HG03575 (cell line): ENCODE results near the gene CACNA1C.

Experiments
- ATAC-seq: cut with Tn5 transposase; IDR thresholded peaks from one replicate; pipeline ENCODE4 v1.9.1; 2021; ENCODE audit not compliant: unreplicated experiment, insufficient number of reproducible peaks, low FRiP score; ENCODE audit errors: extremely low read depth

Gene CACNA1C

DNA sequence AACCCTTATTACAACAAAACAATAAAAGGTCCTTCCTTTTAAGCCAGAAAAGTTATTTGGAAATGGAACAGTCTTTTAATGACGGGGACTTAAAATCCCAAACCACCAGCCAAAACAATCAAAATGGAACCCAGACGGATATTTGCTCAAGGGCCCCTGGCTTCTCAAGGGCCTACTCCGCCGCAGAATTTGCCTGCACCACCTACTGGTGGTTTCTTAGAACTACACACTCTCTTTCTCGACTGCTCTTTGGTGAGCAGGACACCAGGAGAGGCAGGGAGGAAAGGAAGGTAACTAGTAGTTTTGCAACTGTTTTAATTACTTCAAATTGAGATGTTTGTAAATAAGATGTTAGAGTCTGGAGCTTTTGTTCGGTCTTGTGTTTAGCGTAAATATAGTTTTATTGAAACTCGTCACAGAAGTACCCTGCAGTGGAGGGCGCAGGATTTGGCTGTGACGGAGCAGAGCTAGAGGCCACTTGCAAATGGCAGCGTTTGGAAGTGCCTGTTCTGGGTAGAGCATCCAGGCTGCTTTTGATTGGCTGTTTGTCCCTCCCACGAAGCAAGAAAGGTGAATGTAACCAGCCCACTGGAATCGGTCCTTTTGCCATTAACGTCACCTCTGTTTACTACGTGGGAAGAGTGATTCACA lies 238.5 kb downstream of the CACNA1C start:
- no peak for ATAC-seq

DNA sequence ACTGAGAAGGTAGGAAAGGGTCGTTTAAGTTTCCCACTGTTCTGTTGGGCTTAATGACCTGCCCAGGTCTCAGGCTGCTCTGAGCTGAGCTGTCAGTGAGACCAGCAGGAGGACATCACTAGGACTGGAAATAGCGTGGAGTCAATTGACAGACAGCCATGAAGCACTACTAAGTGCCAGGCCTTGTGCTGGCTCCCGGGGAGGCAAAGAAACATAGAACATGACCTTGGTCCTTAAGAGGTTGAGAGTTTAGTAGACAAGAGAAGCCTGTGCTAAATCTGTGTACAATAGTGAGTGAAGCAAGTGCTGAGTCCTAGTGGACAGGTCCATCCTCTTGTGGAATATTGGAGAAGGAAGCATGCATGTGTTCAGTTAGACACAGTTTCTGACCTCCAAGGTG lies 239.2 kb downstream of the CACNA1C start:
- no peak for ATAC-seq

DNA sequence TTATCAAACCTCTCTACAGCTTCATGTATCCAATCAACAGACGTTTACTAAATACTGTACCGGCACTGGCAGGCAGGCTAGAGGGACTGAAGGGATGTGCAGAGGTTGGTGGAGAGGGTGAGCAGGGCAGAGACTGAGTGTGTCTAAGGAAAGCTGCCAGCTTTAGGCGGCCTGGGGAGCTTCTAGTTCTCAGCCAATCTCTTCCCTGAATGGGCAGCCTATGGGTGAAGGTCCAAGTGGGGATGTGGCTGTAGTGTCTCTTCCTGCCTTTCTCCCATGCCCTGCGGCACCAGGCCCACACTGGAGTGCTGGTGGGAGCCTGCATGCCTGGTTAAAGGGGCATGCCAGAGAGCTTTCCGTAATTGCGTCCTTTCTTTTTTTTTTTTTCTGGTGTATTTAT lies 239.8 kb downstream of the CACNA1C start:
- no peak for ATAC-seq

DNA sequence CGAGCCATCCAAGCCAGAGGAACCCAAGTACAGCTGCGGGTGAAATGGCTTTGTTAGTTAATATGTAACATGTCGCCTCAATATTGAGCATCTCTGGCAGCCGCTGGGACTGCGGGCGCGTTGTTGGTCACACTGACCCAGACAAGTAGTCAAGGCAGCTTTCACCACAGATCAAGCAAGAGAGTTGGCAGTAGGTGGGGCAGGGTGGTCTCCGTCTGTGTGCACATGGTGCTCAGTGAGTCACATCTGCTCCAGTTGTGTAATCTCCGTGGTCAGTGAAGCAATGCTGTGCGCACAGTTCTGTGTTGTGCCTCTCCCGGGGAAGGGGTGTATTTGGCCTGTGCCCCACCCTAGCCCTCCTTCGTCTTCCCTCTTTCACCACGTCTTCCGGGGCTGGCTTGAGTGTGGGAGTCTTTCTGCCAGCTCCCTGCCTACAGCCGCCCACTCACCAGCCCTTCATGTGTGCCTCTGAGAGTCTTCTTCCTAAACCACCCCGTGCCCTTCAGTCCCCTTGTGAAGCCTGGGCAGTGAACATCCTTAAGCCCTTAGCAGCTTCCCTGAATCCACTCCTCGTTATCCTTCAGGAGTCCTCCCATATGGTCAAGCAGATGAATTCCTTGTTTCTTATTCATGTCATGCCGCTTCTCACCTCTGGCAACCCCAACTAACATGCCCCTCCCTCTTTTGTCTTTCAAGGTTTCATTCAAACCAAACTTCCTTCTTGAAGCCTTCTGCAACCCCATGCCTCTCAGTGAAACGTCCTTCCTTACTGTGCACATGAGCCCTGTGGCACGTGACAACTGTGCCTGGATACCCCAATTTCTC lies 242.1 kb downstream of the CACNA1C start:
- ATAC-seq: no peak

DNA sequence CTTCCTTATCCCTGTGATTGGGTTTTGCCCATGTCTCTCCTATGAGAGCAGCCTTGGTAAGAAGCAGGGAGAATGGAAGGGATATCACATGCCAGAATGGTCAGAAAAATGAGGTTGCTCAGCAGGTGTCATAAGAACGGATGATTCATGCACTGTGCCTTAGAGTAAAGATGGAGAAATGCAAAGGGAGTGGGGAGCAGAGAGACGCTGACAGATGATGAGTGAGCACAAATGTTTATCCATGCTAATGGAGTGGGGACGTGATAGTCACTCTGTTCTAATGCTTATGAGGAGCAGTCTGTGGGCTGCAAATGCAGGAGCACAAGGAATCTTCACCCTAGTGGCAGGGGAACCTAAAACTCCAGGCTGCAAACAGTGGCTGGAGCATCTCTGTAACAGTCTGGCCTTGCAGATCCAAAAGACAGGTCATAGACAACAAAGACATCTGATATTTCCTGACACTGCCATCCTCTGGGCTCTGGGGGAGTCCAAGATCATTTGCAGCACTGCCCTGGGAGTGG lies 243.2 kb downstream of the CACNA1C start:
- ATAC-seq: no peak

DNA sequence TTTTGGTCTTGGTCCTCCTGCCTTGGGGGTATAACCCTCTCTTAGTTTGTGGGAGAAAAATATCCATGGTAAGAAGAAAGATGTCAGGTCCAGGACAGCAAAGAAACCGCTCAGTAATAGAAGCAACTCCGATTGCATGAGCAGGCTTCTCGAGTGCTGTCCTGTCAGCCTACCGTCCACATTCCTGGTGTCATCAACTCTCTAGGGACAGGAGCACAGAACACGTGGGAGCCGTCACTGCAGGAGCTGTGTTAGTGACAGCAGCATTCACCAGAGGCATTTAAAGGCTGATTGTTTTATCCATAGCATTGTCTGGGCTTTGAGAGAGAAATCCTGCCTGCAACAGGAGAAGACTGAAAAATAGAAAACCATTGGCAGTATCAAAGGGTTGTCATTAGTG lies 244.2 kb downstream of the CACNA1C start:
- ATAC-seq: no peak

DNA sequence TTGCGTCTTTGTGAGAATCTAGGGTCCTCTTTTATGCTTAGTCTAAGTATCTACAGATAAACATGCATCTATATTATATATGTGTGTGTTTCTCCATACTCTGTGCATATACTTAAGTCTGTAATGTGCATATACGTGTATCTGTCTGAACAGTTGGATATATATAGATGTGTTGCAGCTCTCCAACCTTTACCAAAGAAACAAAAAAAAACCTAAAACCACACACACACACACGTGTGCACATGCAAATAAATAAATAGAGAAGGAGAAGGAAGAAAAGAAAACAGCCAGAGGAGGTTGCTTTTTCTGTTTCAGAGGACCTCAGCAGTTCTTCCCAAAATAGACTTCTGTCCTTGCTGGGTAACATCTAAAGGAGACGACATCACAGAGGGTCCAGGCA lies 244.9 kb downstream of the CACNA1C start:
- no peak for ATAC-seq

DNA sequence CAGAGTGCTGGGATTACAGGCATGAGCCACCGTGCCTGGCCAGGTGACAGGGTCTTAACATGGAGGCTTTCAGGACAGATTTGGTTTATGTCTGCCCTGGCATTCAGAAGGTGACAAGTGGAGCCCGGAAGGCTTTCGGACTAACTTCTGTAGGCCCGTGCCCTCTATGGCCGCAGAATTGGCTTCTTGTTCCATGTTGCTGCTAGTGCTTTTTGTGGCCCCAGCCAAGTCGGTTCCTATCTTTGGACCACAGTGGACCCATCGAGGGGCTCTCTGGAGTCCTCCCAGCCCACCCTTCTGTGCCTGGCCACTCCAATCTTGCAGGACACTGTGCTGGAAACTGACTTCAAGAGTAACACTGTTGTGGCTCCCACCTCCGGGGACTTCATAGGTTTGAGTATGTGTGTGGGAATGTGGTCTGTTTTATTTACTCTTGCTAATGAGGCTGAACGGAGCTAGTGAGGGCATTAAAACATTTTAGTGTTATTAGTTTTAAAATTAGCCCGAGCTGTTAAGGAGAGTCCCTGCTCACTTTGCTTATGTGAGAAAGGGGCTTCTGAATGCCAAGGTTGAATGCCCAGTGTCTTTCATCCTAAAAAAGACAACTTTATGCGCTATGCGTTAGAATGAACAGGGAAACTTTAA lies 245.9 kb downstream of the CACNA1C start:
- ATAC-seq: no peak

DNA sequence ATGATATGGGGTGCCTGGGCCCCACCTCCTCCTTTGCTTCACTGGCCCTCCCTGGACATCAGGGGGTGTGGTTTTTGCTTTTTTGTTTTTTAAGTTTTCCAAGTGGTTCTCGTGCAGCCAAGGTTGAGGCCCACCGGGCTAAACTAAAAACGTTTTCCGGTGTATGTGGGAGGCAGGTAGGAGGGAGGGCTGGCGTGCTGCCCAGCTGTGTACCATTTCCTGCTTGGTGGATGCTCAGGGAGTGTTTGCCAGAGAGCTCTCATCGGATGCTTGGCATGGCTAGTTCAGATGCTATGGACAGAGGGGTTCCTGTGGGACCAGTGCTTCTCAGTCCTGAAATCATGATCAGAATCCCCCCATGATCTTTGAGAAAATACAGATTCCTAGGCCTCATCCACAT lies 246.4 kb downstream of the CACNA1C start:
- no peak for ATAC-seq

DNA sequence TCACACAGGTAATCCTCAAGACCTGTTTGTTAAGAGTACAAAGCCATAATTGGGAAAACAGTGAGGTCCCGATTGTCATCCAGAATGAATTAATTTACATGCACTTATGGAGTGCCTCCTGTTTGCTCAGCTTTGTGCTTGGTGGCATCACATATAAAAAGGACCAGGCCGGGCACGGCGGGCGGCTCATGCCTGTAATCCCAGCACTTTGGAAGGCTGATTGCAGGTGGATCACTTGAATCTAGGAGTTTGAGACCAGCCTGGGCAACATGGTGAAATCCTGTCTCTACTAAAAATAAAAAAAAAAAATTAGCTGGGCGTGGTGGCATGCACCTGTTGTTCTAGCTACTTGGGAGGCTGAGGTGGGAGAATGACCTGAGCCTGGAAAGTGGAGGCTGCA lies 247.4 kb downstream of the CACNA1C start:
- ATAC-seq: no peak

DNA sequence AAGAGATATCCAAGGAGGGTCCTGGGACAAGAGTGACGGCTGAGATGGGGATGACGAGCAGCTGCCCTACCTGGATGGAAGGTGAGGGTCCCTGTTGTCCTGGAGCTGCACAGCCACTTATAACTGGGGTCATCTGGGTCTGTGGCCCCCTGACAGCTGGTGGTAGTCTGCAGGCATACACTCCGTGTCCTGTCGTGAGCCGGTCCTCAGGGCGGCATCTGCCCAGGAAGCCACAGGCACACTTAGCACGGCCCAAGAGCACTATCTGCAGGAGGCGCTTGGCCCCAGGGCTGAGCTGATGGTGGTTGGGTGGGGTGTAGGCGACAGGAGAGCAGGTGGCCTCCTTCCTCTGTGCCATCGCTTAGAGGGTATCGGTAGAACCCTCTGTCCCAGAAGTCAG lies 248.1 kb downstream of the CACNA1C start:
- ATAC-seq: no peak

DNA sequence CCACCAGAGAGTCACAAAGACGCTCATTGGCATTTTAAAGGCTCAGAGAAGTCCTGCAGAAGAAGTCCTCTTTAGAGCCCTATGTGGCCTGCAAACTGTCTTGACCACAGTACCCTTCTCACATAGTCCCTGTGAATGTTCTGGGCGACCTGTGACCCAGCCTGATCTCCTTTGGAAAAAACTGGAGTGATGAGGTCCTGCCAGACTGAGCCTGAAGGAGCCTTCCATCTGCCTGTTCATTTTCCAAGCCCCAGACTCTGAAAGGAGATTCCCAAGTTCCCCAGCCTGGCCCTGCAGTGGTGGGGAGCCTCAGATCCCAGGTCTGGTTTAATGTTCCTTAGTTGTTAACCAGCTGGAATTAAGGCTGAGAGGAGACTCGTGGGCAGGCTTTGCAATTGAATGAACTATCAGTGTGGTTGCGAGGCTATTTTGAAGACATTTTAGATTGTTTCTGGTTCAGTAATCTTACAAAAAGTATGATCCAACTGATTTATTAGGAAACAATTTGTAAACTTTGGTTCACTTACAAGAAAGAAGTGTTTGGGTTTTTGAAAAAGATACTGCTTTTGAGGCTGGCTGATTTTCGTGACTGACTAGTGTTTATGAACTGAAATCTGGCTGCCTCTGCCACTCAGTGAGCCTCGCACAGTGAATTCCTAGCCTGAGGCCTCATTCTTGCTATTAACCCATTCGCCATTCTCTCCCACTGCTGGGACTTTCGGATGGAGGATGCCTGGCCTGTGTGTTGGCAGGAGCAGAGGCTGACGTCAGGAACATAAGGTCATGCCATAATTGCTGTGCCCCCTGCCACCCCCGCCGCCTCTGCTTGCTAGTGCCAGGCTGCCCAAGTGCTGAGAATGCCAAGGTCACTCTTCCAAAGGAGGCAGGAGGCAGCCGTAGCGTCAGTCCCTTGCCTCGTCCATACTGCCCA lies 249.0 kb downstream of the CACNA1C start:
- ATAC-seq: no peak

DNA sequence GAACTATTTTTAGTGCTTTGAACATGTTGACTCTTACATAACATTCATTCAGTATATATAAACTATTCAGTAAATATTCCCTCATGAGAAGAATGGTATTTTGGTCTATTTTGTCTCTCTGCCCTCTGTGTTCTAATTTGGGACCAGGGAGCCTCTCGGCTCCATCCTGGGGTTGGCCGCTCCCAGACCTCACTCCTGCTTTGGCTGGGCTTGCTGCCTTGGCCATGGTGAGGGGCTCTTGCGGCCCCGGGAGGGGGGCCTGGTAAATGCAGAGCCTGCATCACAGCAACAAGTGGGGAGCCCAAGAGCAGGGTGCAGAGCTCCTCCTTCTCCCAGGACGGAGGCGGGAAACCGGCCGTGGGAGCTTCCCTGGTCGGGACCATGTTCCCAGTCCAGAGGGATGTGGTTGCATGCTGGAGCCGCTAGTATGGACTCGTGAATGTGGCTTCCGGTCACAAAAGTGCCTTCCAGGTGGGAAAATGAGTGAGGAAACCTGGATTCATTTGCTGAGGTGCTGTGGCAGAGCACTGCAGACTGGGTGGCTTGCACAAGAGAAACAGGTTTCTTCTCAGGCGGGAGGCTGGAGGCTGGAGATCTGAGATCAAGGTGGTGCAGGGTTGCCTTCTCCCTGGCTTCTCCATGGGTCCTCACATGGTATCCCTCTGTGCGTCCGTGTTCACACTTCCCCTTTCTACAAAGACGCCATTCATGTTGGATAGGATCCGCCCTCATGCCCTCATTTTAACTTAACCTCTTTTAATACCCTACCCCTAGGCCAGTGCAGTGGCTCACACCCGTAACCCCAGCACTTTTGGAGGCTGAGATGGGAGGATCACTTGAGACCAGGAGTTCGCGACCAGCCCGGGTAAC lies 250.2 kb downstream of the CACNA1C start:
- no peak for ATAC-seq

DNA sequence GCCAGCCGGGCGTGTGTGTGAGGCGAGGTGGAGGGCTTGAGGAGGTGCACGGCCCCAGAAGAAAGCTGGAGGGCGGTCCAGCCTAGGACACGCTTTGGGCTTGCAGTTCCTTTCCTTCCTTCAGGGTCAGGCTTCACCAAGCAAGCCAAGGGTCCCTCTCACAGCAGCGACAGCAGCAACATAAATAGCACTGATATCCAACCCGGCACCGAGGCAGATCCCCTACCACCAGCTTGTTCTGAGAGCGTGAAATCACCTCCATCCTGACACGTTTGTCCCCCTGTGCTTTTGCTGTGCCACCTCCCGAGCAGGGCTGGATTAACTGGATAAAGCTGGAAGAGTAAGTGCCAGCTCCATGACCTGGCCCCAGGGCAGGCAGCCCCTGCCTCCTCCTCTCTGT lies 251.4 kb downstream of the CACNA1C start:
- ATAC-seq: no peak

DNA sequence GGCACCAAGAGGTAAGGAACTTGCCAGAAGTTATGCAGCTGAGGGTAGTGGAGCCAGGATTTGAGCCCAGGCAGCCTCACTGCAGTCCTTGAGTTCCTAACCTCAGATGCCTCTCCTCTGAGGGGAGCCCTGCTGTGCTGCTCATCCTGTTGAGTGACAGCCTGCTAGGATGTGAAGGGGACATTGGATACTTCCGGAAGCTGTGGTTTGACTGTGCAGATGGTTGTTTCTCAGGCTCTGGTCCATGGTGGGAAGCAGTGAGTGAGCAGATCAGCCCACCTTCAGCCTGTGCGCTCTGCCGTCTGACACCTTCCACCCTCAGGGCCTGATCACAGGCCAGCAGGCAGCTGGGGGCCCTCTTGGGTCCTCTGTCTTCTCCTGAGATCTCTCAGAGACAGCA lies 253.2 kb downstream of the CACNA1C start:
- no peak for ATAC-seq

DNA sequence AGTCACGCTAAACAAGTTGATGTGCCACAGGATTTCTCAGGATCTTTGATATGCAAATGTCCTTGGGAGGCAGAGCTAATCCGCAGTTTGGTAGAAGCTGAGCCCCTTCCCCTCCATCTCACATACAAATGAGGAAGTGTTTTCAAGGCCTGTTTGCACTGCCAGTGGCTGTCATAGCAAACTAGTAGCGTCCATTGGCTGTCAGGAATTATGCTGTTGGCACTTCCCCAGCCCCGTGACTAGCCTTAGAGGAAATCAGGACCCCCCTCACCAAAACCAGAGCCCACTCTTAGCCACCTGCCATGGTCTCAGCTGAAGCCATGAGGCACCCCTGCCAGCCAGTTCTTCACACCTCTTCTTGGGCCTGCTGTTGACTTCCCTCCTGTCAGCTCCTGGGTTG lies 253.9 kb downstream of the CACNA1C start:
- no peak for ATAC-seq

DNA sequence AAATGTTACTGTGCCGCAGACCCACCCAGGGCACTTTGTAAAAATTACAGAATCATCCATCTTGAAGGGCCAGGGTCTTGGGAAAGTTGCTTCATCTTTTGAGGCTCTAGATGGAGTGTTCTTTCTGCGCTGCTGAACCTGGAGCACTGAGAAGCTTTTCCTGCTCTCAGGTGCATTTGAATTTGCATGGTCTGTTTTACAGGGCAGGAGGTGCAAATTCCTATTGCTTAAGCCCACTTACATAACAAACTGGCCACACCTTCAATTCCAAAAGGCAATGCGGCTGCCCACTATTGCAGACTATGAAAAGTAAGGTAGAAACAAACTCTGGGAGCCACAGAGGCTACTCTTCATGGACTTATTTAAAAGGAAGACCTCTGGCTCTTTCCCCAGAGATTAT lies 254.8 kb downstream of the CACNA1C start:
- no peak for ATAC-seq

DNA sequence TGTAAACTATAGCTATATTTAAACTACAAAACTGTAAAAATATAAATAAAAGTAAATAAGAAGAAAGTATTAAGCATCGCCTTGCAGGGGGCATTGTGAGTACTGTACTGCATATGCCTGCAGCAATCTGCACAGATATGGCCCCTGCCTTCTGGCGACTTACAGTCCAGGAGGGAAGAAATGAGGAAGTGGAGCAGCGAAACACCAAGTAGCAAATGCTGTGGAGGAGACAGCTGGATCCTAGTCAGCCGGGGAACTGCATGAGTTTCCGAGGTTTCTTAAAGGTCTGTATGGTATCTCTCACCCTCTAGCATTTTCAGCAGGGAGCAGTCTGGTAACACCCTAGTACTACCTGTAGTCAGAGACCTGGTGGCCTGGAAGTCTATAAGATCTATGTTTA lies 256.9 kb downstream of the CACNA1C start:
- ATAC-seq: no peak
